ENCODE measurements around the gene SYNM.

The SYNM gene

DNA sequence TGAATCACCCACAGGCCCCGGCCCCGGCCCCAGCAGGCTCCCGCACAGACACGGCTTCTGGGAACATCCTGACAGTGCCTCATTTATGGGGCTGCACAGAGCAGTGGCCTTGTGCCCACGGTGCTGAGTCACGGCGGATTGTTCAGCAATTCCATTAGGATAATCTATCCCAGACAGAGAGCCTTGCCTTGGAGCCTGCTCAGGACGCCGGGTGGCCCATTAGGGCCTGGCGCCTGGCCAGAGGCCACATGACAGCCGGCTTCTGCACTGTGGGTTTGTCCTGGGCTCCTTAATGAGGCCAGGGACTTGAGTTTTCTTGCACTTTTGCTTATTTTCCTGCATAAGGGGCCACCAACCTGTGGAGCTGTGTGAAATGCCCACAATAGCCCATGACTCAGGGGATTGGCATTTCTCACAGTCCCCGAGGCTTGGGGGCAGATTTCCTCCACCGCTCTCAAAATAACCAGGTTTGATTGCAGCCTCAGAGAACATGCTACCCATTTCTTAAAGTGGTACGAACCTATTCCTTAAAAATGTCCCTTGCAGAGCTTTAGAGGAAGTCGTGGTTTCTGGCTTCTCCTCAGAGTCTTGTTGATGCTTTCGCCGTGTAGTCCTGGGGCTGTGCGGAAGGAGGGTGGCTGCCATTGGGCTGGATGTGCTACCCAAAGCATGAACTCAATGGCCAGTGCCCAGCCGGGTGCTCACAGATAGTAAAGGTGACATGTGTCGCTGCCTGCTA lies 19.0 kb downstream of the SYNM start:
- no peak for DNase-seq

DNA sequence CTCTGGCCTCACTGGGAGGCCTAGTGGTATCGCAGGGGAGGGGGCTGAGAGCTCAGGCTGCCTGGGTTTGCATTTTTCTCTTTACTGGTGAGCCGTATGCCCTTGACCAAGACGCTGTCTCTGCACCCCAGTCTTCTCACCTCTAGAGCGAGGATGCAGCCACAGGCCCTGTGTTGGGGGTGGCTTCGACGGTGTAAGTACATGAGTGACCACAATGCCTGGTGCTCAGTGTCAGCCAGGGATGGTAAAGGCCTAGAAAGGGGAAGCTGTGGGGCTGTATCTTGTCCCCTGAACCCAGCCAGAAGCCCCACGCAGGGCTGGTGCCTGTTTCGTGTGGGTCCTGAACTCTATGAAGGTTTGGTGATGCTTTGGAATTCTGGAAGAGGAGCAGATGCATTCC lies 19.8 kb downstream of the SYNM start:
- no peak for DNase-seq

DNA sequence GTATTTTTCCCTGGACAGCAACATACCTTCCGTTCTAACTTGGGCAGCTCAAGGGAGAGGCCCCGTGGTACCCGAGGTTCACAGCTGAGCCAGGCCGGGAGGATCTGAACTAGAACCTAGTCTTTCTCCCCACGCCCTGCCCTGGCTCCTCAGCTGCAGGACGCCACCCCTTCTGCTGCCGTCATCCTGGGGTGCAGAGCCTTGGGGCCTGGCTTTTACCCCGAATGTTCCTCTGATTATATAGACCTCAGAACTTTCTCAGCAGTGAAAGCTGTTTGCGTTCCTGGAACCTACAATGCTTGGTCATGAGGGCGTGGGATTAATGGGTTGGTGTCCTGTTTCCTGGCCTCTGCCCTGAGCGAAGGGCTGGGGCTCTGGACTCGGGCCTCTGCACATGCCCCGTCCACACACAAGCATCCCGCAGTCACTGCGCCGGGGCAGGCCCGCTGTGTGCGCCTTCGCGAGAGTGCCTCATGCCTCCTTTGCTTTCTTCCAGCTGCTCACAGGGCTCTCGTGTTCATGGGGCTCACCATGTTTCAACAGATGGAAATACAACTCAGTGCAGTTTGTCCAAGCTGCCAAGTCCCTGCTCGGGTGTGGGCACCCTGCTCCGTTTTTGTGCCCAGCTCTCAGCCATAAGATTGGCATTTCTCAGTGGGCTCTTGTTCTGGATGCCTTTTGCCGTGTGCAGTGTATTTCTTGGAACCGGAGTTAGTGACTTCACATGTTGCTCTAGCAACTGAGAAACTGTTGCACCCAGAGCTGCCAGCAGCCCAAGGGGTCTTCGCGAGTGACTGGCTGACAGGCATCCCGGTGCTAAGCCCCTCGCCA lies 20.4 kb downstream of the SYNM start:
- DNase-seq, result no peak

DNA sequence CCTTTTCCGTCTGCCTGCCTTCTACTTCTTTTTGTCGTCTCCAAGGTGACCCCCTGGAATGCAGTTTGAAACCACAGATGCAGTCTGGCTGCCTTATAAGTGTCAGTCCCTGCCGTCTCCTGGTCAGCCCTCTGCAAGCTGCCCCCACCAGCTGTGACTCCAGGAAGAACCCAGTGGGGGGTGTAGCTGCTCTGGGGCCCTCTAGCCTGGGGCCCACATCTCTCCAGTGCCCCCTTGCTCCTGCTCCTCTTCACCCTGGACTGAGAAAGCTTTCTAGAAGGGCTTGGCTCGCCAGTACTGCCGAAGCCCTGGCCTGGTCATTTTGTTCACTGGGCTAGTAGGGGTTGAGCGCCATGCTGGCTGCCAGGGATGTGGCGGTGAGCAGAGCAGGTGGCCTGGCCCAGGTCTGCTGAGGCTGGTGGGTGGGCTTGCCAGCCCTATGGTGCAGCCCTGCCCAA lies 21.3 kb downstream of the SYNM start:
- DNase-seq, result no peak

DNA sequence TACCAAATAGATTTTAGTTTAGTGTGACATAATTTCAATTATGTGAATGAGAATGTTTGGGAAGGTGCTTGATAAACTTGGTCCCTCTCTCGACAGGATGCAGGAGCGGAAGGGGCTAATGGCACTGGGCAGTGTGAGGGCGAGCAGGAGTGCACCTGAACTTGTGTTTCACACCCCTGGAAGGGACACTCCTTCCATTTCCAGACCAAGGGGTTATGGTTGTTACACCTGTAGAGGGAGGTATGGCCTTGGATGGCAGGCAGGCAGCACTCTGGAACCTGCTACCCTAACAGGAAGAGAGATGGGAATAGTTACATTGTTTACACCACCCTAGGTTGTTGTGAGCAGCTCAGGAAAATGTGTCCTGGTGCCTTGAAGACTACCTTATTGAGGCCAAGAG lies 22.1 kb downstream of the SYNM start:
- DNase-seq, result no peak

DNA sequence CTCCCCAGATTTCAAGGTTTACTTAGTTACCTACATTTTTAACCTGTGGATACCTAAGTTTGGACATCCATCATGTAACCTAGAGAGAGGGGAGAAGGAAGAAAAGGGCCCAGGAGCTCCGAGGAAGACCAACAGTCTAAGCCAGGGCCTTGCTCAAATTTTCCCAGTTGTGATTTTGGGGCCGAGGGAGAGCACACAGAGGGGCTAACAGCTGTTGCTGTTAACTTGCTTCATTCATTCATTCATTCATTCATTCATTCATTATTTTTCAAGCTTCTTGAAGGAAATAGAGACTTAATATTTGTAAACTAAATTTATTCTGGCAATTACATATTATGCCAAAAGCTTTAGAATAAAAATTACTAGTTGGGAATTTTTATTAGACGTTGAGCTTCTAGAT lies 22.9 kb downstream of the SYNM start:
- DNase-seq, result no peak

DNA sequence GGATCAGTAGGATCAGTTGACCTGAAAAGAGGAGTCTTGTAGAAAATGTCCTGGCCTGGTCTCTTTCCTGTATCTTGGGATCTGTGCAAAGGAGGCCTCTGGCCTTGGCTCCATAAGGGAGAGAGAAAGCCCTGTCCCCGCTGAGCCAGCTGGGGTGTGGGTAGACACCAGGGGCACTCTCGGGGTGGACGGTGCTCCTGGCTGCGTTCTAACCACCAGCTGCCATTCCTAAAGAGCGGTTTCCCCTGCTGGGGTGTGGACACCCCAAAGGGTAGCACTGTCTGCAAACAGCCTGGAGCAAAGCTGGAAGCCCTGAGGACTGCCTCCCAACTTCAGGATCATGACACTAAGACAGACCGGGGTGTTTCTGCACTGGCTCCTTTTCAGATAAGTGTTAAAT lies 23.5 kb downstream of the SYNM start:
- DNase-seq, result no peak

DNA sequence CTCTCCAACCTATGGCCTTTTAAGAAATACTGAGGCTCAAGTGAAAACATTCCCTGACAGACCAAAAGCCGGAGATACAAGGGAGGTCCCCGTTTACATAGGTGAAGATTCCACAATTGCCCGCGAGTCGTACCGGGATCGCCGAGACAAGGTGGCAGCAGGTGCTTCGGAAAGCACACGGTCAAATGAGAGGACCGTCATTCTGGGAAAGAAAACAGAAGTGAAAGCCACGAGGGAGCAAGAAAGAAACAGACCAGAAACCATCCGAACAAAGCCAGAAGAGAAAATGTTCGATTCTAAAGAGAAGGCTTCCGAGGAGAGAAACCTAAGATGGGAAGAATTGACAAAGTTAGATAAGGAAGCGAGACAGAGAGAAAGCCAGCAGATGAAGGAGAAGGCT lies 24.8 kb downstream of the SYNM start:
- no peak for DNase-seq

DNA sequence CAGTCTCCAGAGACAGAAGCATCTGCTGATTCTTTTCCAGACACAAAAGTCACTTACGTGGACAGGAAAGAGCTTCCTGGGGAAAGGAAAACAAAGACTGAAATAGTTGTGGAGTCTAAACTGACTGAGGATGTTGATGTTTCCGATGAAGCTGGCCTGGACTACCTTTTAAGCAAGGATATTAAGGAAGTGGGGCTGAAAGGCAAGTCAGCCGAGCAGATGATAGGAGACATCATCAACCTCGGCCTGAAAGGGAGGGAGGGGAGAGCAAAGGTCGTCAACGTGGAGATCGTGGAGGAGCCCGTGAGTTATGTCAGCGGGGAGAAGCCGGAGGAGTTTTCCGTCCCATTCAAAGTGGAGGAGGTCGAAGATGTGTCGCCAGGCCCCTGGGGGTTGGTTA lies 25.4 kb downstream of the SYNM start:
- no peak for DNase-seq

DNA sequence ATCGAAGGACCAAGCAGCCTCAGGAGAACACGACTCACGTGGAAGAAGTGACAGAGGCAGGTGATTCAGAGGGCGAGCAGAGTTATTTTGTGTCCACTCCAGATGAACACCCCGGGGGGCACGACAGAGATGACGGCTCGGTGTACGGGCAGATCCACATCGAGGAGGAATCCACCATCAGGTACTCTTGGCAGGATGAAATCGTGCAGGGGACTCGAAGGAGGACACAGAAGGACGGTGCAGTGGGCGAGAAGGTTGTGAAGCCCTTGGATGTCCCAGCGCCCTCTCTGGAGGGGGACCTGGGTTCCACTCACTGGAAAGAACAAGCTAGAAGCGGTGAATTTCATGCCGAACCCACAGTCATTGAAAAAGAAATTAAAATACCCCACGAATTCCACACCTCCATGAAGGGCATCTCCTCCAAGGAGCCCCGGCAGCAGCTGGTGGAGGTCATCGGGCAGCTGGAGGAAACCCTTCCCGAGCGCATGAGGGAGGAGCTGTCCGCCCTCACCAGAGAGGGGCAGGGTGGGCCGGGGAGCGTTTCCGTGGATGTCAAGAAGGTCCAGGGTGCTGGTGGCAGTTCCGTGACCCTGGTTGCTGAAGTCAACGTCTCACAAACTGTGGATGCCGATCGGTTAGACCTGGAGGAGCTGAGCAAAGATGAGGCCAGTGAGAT lies 26.0 kb downstream of the SYNM start:
- no peak for DNase-seq

DNA sequence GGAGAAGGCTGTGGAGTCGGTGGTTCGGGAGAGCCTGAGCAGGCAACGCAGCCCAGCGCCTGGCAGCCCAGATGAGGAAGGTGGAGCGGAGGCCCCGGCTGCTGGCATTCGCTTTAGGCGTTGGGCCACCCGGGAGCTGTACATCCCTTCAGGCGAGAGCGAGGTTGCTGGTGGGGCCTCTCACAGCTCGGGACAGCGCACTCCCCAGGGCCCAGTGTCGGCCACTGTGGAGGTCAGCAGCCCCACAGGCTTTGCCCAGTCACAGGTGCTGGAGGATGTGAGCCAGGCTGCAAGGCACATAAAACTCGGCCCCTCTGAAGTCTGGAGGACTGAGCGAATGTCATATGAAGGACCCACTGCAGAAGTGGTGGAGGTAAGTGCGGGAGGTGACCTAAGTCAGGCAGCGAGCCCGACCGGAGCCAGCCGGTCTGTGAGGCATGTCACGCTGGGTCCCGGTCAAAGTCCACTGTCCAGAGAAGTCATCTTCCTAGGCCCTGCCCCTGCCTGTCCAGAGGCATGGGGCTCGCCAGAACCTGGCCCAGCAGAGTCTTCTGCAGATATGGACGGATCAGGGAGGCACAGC lies 26.7 kb downstream of the SYNM start:
- DNase-seq, result no peak

DNA sequence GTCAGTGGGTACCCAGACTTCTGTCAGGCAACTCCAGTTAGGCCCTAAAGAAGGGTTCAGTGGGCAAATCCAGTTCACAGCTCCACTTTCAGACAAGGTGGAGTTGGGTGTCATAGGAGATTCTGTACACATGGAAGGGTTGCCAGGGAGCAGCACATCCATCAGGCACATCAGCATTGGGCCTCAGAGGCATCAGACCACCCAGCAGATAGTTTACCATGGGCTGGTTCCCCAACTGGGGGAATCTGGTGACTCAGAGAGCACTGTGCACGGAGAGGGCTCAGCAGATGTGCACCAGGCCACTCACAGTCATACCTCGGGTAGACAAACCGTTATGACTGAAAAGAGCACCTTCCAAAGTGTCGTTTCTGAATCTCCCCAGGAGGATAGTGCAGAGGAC lies 27.2 kb downstream of the SYNM start:
- no peak for DNase-seq

DNA sequence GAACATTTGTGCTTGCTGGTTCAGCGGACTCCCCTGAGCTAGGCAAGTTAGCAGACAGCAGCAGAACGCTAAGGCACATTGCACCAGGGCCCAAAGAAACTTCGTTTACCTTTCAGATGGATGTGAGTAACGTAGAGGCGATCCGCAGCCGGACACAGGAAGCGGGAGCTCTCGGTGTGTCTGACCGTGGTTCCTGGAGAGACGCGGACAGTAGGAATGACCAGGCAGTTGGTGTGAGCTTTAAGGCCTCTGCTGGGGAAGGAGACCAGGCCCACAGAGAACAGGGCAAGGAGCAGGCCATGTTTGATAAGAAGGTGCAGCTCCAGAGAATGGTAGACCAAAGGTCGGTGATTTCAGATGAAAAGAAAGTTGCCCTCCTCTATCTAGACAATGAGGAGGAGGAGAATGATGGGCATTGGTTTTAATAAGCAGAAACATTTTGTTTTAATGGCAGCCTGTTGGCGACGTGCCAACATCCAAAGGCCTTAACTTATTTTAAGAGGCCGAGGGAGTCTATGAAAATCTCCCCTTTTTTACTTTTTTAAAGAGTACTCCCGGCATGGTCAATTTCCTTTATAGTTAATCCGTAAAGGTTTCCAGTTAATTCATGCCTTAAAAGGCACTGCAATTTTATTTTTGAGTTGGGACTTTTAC lies 27.9 kb downstream of the SYNM start:
- DNase-seq, result no peak

DNA sequence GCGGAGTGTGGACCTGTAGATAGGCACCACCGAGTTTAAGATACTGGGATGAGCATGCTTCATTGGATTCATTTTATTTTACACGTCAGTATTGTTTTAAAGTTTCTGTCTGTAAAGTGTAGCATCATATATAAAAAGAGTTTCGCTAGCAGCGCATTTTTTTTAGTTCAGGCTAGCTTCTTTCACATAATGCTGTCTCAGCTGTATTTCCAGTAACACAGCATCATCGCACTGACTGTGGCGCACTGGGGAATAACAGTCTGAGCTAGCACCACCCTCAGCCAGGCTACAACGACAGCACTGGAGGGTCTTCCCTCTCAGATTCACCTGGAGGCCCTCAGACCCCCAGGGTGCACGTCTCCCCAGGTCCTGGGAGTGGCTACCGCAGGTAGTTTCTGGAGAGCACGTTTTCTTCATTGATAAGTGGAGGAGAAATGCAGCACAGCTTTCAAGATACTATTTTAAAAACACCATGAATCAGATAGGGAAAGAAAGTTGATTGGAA lies 29.5 kb downstream of the SYNM start:
- no peak for DNase-seq

DNA sequence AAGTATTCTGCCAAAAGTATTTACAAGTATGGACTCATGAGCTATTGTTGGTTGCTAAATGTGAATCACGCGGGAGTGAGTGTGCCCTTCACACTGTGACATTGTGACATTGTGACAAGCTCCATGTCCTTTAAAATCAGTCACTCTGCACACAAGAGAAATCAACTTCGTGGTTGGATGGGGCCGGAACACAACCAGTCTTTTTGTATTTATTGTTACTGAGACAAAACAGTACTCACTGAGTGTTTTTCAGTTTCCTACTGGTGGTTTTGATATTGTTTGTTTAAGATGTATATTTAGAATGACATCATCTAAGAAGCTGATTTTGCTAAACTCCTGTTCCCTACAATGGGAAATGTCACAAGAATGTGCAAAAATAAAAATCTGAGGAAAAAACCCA lies 30.3 kb downstream of the SYNM start:
- no peak for DNase-seq

DNA sequence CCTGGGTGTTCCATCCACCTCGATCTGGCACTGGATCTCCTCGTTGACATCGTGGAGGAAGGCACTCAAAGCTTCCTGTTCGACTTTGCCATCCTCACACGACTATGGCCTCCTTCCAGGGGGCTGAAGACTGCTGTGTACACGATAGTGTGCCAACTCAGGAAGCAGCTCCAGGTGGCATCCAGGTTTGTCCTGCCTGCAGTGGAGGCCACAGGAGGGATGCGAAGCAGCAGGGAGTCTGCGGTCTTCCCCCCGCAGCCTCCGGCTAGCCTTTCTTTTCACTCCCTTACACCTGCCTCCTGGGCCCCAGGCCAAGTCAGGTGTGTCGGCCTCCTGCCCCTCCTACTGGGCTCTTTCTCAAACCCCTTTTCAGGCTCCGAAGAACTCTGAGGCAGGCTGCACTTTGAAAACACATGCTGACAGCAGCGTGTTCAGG lies 32.2 kb downstream of the SYNM start:
- DNase-seq, result no peak

DNA sequence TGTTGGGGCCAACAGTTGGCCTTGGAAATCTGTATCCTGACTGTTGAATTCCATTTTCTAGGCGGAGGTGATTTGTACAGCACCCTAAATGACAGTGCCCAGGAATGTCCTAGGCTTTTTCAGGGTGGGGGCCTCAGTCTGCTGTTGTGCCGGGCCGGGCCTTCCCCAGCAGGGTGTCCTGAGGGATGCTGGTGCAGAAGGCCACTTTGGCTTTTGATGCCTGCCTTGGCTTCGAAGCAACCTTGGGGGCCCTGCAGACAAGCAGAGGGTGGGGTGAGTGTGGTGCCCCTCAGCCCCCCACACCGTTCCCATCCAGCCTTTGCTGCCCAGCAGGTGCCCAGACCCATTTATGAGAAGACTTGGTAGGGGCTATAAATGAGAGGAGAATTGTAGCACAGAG lies 33.0 kb downstream of the SYNM start:
- no peak for DNase-seq

DNA sequence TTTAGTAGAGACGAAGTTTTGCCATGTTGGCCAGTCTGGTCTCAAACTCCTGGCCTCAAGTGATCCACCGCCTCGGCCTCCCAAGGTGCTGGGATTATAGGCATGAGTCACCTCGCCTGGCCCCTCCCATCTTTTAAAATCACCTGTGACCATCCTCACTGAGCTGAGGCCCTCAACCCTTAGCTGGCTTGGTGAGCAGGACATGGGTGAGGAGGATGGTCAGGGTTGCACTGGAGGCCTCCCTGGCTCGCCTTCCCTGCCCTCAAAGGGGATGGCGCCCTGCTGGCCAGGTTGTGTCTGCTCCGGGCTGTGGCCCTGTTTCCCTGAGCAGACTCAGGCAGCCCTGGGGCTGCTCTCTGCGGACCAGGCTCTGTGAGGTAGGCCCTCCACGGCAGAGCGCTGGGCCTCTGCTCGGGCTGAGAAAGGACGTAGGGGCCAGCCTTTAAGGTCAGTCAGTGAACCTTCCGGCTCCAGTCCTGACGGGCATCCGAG lies 33.7 kb downstream of the SYNM start:
- DNase-seq, result no peak

DNA sequence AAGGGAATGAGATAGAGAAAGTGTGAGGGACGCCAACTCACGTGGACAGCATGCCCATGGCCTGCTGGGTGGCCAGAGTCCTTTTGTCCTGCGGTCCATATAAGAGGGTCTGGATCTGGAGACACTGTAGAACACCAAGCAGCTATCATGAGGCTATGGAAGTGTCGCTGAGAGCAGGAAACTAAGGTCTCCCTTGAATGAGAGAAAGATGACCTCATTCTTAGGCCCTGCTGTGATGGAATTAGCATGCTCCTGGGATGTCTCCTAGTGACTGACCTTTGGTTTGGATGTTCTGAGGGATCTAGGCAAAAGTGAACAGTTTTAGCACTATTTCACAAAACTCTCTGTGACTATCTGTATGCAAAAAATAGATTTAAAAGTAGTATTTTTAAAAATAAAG lies 34.4 kb downstream of the SYNM start:
- no peak for DNase-seq

DNA sequence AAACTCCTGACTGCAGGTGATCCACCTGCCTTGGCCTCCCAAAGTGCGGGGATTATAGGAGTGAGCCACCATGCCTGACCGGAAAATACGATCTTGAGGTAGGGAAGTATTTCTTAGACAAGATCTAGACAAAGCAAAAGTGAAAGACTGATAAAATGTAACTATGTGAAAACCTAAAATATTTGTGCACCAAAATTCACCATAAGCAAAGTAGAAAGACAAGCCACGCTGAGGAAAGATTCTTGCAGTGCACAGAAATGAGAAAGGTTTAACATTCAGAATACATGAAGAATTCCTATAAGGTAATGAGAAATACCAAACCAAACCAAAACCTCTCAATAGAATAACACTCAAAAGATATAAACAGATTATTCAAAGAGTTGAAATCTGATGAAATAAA lies 35.7 kb downstream of the SYNM start:
- no peak for DNase-seq

DNA sequence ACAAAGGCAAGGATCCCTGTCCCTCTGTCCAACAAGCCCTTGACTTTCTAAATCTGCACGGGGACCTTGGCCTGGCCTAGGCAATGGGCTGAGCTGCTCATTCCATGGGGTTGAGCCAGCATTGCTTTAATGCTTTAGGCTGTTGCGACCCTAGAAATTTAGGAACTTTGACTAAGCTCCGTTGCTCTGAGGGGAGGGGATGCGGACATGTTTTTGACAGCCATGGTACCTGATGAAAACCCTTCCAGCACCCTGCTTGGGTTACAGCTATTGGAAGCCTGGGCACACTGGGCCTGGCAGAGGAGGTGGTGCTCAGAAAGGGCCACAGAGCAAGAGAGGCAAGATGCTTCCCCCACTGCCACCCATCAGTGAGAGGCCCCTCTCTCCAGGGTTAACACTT lies 37.1 kb downstream of the SYNM start:
- no peak for DNase-seq

DNA sequence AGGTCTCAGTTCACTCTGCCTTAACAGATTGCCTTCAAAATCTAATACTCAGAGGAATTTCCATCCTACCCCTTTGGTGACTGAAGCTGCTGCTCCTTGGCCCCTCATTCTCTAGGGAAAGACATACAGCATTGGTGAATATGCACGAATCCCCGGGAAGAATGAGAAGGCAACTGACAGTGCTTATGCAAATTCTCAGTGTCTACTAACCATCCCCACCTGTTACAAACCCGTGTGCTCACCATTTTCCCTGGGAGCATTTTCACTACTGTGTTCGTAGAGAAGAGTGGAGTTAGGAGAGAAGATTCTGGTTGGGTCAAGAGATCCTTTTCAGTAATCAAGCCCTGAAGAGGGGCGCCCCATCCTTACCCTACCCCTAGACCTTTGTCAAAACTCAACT lies 37.7 kb downstream of the SYNM start:
- no peak for DNase-seq

DNA sequence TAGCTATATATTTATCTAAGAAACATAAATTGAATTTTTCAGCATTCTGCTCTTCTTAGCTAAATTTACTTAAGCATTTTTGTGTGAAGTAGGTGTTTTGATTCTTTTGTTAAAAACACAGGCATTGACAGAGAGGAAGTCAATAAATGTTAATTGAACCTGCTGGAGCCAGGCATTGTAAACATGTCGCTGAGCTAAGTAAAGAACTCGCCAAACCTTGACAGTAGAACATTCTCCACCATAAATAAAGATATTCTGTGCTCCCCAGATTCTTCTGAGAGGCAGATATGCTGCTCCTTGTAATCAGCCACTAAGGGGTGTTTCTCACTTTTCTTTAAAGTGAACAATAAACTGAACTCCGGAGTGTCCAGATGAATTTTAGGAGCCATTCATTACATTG lies 38.4 kb downstream of the SYNM start:
- no peak for DNase-seq
